Psoas muscle (tissue), 8 donors: ENCODE measurements around the gene COL23A1. TPM values are rescaled to one million over a fixed set of nuclear protein-coding genes. Genes with fewer than 3 reads are reported as not detected.

Source experiments
- ATAC-seq, 4 donors: fragments of 200-7000 bp; cut with Tn5 transposase; one replicate each; pipeline ENCODE4 v1.9.1; 2020; ENCODE audit warnings: moderate library complexity in 3 of 4, mild to moderate bottlenecking in 2 of 4
- DNase-seq, 2 donors: peaks; one replicate each; pipeline ENCODE4 v3.0.0-alpha.2; 2020
- H3K27ac ChIP-seq: fragments of 200-600 bp; one replicate; pipeline ENCODE4 v1.8.0; 2022
- H3K27me3 ChIP-seq, 3 donors: fragments of 200-600 bp in 1 of 3; one replicate each; pipeline versions ENCODE4 v1.6.1 to v1.8.0; 2013 to 2022; ENCODE audit warnings: low read length in 2 of 3, mild to moderate bottlenecking in 2 of 3, moderate library complexity in 1 of 3; ENCODE audit not compliant: insufficient read depth in 3 of 3
- H3K36me3 ChIP-seq, 2 donors: fragments of 200-600 bp in 1 of 2; one replicate each; pipeline versions ENCODE4 v1.6.1 to v1.8.0; 2013 to 2022; ENCODE audit warnings: low read depth in 1 of 2, mild to moderate bottlenecking in 1 of 2, moderate library complexity in 1 of 2; ENCODE audit not compliant: insufficient read depth in 1 of 2
- H3K4me1 ChIP-seq: fragments of 200-600 bp; one replicate; pipeline ENCODE4 v1.8.0; 2022
- H3K4me3 ChIP-seq: fragments of 200-600 bp; one replicate; pipeline ENCODE4 v1.8.0; 2022; ENCODE audit warnings: mild to moderate bottlenecking
- H3K9me3 ChIP-seq: fragments of 200-600 bp; one replicate; pipeline ENCODE4 v1.8.0; 2022
- WGBS, 3 donors: extraction: QIAGEN DNeasy Blood & Tissue Kit; methylation state at CpG; one replicate each; pipeline versions ENCODE4 v1.1.6 to v1.1.7; 2013; 5-methylcytosine and 5-hydroxymethylcytosine counted together
- intact Hi-C, 2 donors: fragments of 100-400 bp; cut with DNase I; formaldehyde crosslinking; loops; one replicate each; pipeline versions ENCODE4 v1.11.0 to v1.14.2; 2022
- polyA plus RNA-seq, 3 donors: library from polyadenylated mRNA; stranded (reverse); fragments of 200-250 nt; gene quantifications; one replicate each; pipeline ENCODE4 v1.2.3, GENCODE V29; 2013
- total RNA-seq, 4 donors: library from RNA; stranded (reverse); fragmentation: NEBNext Ultra II Directional in 2 of 4; extraction: Animal tissue kit (Norgen Biotek cat#: 25700) in 2 of 4; gene quantifications; one replicate each; pipeline versions ENCODE4 v1.2.1 to v1.2.4, GENCODE V29; 2021 to 2023
- TF ChIP-seq, protein P1 (sequence below): fragments of 200-600 bp; IDR thresholded peaks from one replicate; pipeline ENCODE4 v1.8.0; 2022; ENCODE audit warnings: antibody characterized with exemption
- donor health status: healthy with polysubstance abuse.
- donor health status: DM: no; HTN: no; CAD: no; lungs with moderate emphysema.
- donor health status: Bipolar disorder and iron deficiency.
- donor health status: healthy.
- donor health status: DM: yes; HTN: yes; CAD: no.
- donor health status: DM: no; HTN: no; CAD: no.
- donor health status: DM: no; HTN: no; CAD: no.
- donor health status: DM: yes; HTN: yes; CAD: no.

Gene COL23A1
- total and polyA plus RNA-seq, 7 donors: 0.66 to 3.0 (median 1.2) TPM

DNA sequence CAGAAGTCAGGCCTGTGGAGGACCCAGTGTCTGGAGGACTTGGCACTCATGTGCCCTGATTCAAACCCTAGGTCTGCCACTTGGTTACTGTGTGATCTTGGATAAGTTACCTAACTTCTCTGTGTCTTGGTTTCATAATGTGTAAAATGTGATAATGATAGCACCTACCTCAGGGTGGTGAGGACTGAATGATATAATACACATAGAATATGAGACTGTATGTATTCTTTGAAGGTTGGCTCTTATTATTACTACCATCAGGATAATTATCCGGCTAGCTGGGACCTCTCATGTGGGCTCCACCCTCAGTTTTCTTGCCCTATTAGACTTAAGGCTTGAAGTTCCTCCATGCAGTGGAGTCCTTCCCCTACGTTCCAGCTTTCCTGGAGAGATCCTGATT lies 172.2 kb downstream of the COL23A1 start:
- DNase-seq (no peak), ATAC-seq (no peak)
- WGBS, 3 donors: 88 to 95% (median 92%) methylated on average over 2 of the region's 2 CpGs
- H3K36me3 ChIP-seq: no peaks in the 10 kb centered on the region
- intact Hi-C loops: no loop called here
- H3K4me1 ChIP-seq: no peaks in the 10 kb centered on the region
- H3K9me3 ChIP-seq: no peaks in the 10 kb centered on the region
- H3K27ac ChIP-seq: no peak overlapping the region
- H3K27me3 ChIP-seq: no peaks in the 10 kb centered on the region
- no peak overlapping the region for H3K4me3 ChIP-seq
- TF ChIP-seq, protein P1, sequence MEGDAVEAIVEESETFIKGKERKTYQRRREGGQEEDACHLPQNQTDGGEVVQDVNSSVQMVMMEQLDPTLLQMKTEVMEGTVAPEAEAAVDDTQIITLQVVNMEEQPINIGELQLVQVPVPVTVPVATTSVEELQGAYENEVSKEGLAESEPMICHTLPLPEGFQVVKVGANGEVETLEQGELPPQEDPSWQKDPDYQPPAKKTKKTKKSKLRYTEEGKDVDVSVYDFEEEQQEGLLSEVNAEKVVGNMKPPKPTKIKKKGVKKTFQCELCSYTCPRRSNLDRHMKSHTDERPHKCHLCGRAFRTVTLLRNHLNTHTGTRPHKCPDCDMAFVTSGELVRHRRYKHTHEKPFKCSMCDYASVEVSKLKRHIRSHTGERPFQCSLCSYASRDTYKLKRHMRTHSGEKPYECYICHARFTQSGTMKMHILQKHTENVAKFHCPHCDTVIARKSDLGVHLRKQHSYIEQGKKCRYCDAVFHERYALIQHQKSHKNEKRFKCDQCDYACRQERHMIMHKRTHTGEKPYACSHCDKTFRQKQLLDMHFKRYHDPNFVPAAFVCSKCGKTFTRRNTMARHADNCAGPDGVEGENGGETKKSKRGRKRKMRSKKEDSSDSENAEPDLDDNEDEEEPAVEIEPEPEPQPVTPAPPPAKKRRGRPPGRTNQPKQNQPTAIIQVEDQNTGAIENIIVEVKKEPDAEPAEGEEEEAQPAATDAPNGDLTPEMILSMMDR: no peak

DNA sequence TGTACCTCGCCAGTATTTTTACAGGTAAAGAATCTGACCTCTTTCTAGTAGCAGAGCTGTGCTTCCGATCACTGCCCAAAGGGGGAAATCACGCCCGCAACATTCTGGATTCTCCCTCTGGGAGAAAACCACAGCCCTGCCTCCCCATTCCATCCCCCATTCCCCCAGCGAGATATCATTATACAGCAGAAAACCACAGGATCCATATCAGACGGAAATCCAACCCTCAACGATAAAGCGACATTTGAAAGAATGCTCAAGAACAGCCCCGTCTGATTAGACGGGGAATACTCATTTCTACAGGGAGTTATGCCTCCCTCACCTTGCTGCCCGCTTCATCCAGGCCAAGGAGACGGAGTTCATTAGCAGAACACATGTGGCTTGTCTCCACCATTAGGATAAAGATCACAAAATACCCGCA lies 172.8 kb downstream of the COL23A1 start:
- no peaks in the 10 kb centered on the region for H3K27me3 ChIP-seq
- ATAC-seq (no peak), DNase-seq (no peak)
- intact Hi-C loops: no loop called here
- no peak overlapping the region for H3K4me3 ChIP-seq
- H3K27ac ChIP-seq: no peak overlapping the region
- no peaks in the 10 kb centered on the region for H3K36me3 ChIP-seq
- WGBS, 3 donors: 83 to 85% (median 83%) methylated on average over 13 of the region's 13 CpGs
- H3K4me1 ChIP-seq: no peaks in the 10 kb centered on the region
- H3K9me3 ChIP-seq: no peaks in the 10 kb centered on the region
- TF ChIP-seq, protein P1: no peak

DNA sequence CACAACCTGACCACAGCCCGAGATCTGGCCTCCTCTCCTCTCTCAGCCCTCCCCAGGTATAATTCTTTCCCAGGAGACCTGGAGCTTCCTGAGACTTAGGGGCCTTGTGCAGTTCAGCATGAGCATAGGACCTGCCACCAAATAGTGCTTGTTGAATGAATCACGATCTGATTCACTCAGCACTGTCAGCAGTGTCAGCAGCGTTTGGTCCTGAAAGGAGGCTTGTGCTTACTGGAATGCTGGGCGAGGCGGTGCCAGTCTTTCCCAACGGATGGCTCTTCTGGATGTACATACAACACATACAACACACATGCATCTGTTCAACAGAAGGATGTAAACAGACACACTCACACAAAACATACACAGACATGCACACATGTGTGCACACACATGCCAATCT lies 173.3 kb downstream of the COL23A1 start:
- DNase-seq (no peak), ATAC-seq (peak in 1 of 4 donors; percentile 40)
- intact Hi-C loops: no loop called here
- Histone ChIP-seq H3K36me3 (no peaks in the 10 kb centered on the region), H3K27ac (no peak overlapping the region), H3K27me3 (no peaks in the 10 kb centered on the region), H3K4me3 (no peak overlapping the region), H3K4me1 (no peaks in the 10 kb centered on the region), H3K9me3 (no peaks in the 10 kb centered on the region)
- WGBS, 3 donors: 79 to 86% (median 82%) methylated on average over 6 of the region's 6 CpGs
- TF ChIP-seq, protein P1: no peak

DNA sequence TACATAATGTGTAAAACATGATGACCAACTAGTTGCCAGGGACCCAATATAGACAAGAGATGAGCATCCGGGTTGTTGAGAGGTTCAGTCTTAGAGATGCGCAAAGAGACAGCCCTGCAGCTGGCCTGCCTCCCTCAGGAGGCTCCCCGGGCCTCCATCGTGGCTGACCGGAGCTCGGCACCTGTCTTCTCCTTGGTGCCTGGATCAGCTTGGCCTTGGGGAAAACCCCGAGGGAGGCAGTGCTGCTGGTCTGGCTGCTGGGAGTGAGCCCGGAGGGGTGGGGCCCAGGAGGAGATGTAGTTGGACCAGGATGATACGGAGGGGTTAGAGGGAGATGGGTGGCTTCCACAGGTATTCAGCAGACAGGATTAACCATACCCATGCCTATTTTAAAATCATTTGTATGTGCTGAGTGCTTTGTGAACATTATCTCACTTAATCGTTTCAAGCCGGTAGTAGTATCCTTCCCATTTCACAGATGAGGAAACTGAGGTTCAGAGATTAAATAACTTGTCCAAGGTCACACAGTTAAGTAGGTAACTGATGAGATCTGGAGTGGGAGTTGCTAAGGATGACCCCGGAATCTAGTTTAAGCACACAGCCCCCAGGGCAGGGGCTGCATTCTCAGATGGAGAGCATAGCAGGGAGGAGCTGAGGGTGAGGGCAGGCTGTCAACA lies 173.8 kb downstream of the COL23A1 start:
- ATAC-seq: no peak
- H3K4me3 ChIP-seq: no peak overlapping the region
- H3K9me3 ChIP-seq: no peaks in the 10 kb centered on the region
- intact Hi-C loops: no loop called here
- TF ChIP-seq, protein P1: no peak
- H3K36me3 ChIP-seq: no peaks in the 10 kb centered on the region
- DNase-seq: no peak
- H3K27ac ChIP-seq: no peak overlapping the region
- 87 to 91% (median 87%) methylated on average over 12 of the region's 12 CpGs for WGBS, 3 donors
- H3K4me1 ChIP-seq: no peaks in the 10 kb centered on the region
- no peaks in the 10 kb centered on the region for H3K27me3 ChIP-seq

DNA sequence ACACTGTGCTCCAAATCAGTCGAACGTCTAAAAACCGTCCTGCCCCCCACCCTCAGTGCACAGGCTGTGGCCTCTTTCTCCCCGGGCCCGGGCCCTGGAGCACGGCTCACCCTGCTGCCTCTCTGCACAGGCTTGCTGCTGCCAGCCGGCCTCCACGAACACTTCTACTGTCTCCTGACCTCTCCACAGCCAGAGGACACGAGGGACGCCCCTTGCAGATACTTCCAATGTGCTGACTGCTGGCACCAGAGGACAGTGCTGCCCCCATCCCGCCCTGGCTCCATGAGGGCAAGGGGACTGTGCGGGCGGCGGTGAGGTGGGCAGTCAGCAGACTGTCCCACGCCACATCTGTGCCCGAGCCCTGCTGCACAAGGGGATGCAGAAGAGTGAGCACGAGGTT lies 174.8 kb downstream of the COL23A1 start:
- intact Hi-C loops: no loop called here
- no peaks in the 10 kb centered on the region for H3K9me3 ChIP-seq
- H3K27ac ChIP-seq: no peak overlapping the region
- no peak overlapping the region for H3K4me3 ChIP-seq
- no peaks in the 10 kb centered on the region for H3K27me3 ChIP-seq
- no peaks in the 10 kb centered on the region for H3K36me3 ChIP-seq
- 86 to 92% (median 87%) methylated on average over 17 of the region's 17 CpGs for WGBS, 3 donors
- no peaks in the 10 kb centered on the region for H3K4me1 ChIP-seq
- TF ChIP-seq, protein P1: no peak
- ATAC-seq (no peak), DNase-seq (no peak)
